Activated B cell treated with CpG ODN at 0.5 μM for 24 hours (primary cell): ENCODE measurements around the gene ATG101. TPM values are rescaled to one million over a fixed set of nuclear protein-coding genes. Genes with fewer than 3 reads are reported as not detected.
A peak's percentile ranks its signal among the peaks of the same experiment; 100 is the strongest.

ENCODE experiments used
- ATAC-seq: fragments of 200-7000 bp; cut with Tn5 transposase; one replicate; pipeline ENCODE4 v1.10.0; 2021; ENCODE audit warnings: low read depth, mild to moderate bottlenecking, moderate library complexity
- CTCF ChIA-PET: fragments of 350-600 bp; sonication (Branson Sonifier 250); formaldehyde crosslinking; loops from one replicate; lab custom pipeline; 2021; ENCODE audit warnings: antibody characterized with exemption; lab: Charles Lee
- POLR2A ChIA-PET: fragments of 350-600 bp; sonication (Branson Sonifier 250); formaldehyde crosslinking; loops from one replicate; lab custom pipeline; 2021; ENCODE audit warnings: antibody characterized with exemption; lab: Charles Lee
- DNase-seq: peaks from one replicate; pipeline ENCODE4 v3.0.0; 2022
- H3K27ac Mint-ChIP-seq: one replicate; pipeline ENCODE4 v1.8.0; 2020; ENCODE audit warnings: mixed read lengths
- H3K27me3 Mint-ChIP-seq: one replicate; pipeline ENCODE4 v1.8.0; 2021; ENCODE audit warnings: mixed read lengths
- H3K36me3 Mint-ChIP-seq: one replicate; pipeline ENCODE4 v1.8.0; 2021; ENCODE audit warnings: low read depth, mixed read lengths
- H3K4me1 Mint-ChIP-seq: one replicate; pipeline ENCODE4 v1.8.0; 2021; ENCODE audit warnings: mixed read lengths
- H3K4me3 Mint-ChIP-seq: one replicate; pipeline ENCODE4 v1.8.0; 2020; ENCODE audit warnings: mild to moderate bottlenecking, mixed read lengths
- H3K9me3 Mint-ChIP-seq: one replicate; pipeline ENCODE4 v1.8.0; 2020; ENCODE audit warnings: mixed read lengths
- intact Hi-C: fragments of 100-400 bp; cut with micrococcal nuclease; formaldehyde crosslinking; loops from one replicate; pipeline ENCODE4 v1.15.1; 2024
- total RNA-seq: library from RNA; stranded (reverse); gene quantifications from 2 replicates; pipeline ENCODE4 v1.2.3, GENCODE V29; 2022
- TF ChIP-seq, protein P1 (sequence below): fragments of 200-600 bp; IDR thresholded peaks from one replicate; pipeline ENCODE4 v1.8.0; 2022; ENCODE audit warnings: antibody characterized with exemption, mild to moderate bottlenecking

ATG101 gene
- total RNA-seq, 1 donor from 2014 or later, result 25.6 TPM

DNA sequence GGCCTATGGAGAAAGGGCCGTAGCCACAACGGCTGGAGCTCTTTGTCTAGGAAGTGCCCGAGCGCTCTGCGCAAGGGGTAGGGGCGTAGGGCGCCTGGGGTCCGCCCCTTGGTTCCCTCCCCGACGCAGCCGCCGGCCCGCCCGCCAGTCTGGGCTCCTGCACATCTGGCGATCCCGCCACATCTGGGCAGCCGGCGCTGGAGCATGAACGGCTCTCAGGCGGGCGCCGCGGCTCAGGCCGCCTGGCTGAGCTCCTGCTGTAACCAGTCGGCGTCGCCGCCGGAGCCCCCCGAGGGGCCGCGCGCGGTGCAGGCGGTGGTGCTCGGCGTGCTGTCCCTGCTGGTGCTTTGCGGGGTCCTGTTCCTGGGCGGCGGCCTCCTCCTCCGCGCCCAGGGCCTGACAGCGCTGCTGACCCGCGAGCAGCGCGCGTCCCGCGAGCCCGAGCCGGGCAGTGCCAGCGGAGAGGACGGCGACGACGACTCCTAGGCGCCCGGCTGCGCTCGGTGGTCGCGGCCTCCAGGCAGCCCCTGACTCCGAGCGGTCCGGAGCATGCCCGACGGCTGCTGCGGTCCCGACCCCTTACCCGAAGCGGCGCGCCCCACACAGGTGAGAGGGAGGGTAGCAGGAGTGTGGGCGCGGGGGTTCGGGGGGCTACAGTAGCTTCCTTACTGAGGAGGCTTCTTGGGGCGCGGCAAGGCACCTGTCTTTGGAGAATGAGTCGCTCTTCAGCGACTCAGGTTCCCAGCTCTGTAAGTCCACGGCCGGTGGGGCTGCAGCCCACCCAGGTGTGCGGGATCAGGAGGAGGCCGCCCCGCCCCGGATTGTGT lies 10.0 kb downstream of the ATG101 start, which contains the start of gene SMIM41:
Gene SMIM41, plus strand, starts transcription at position 129 of the 827 bp plus-strand sequence. Its CDS starts 76 bp downstream, at position 205.
- no peaks in the 10 kb centered on the region for H3K27me3 Mint-ChIP-seq
- H3K4me1 Mint-ChIP-seq, result peaks cover 43% of the 10 kb centered on the region
- CTCF ChIA-PET, result interaction anchor here (12.3 kb wide), 1 partner anchor 56 kb away, joined by 342 read pairs; no protein-coding TSS in a partner anchor
- POLR2A ChIA-PET, result interaction anchor here (3.7 to 4.0 kb wide), 2 partner anchors 10 to 29 kb away, joined by 18 to 24 read pairs; partner anchors contain the start of genes ATG101 and NR4A1
- DNase-seq, result no peak
- no peak within 1 kb of the TSS for H3K27ac Mint-ChIP-seq
- H3K36me3 Mint-ChIP-seq, result peaks cover 37% of the 10 kb centered on the region
- TF ChIP-seq, protein P1, sequence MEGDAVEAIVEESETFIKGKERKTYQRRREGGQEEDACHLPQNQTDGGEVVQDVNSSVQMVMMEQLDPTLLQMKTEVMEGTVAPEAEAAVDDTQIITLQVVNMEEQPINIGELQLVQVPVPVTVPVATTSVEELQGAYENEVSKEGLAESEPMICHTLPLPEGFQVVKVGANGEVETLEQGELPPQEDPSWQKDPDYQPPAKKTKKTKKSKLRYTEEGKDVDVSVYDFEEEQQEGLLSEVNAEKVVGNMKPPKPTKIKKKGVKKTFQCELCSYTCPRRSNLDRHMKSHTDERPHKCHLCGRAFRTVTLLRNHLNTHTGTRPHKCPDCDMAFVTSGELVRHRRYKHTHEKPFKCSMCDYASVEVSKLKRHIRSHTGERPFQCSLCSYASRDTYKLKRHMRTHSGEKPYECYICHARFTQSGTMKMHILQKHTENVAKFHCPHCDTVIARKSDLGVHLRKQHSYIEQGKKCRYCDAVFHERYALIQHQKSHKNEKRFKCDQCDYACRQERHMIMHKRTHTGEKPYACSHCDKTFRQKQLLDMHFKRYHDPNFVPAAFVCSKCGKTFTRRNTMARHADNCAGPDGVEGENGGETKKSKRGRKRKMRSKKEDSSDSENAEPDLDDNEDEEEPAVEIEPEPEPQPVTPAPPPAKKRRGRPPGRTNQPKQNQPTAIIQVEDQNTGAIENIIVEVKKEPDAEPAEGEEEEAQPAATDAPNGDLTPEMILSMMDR, result no peak
- no peaks in the 10 kb centered on the region for H3K9me3 Mint-ChIP-seq
- intact Hi-C loops, result no loop called here
- no peak for ATAC-seq
- no peak within 1 kb of the TSS for H3K4me3 Mint-ChIP-seq

DNA sequence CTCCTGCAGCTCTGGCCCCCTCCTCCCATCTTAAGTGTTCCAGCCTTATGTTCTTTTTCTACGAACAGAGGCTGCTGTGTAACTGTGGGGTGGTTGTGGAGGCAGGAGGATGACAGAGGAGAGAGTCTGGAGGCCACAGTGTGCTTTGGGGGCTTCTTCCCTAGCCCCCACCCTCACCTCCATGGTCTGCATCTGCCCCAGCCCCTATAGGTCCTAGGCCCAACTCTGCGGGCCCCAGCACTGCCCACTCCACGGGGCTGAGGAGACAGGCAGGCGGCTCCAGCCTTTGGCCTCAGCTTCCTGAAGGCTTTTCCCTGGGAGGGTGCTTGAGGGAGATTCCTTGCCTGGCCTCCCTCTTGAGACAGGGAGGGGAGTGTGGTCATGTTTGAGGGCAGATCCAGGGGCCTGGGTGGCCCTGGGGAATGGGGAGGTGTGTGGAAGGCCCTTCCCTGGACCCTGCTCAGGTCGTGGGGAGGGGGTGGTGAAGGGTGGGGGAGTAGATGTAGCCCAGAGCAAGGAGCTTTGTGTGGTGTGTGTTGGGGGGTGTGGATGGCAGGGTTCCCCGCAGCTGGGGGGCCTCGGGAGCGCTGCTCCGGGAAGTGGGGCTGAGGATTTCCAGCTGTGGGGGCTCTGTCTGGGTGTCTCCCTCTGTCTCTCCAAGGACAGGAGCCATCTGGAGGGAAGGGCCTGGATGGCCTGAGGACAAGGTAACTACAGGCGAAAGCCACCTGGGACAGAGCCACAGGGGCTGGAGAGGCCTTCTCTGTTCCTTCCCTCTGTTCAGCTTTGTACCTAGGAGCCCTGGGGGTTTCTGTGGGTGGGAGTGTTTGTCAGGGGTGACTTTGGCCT lies 10.8 kb downstream of the ATG101 start:
- H3K27me3 Mint-ChIP-seq, result no peaks in the 10 kb centered on the region
- ATAC-seq, result no peak
- TF ChIP-seq, protein P1, result no peak
- peaks cover 29% of the 10 kb centered on the region for H3K36me3 Mint-ChIP-seq
- H3K4me1 Mint-ChIP-seq, result peaks cover 39% of the 10 kb centered on the region
- intact Hi-C loops, result loop anchor here (1.0 kb wide), 1 partner anchor 11 kb away; the partner anchor contains the start of gene ATG101
- H3K9me3 Mint-ChIP-seq, result no peaks in the 10 kb centered on the region
- POLR2A ChIA-PET, result interaction anchor here (1.0 to 4.0 kb wide), 10 partner anchors 11 to 74 kb away, joined by 3 to 24 read pairs (median 6); partner anchors contain the start of genes ATG101, NR4A1 and TAMALIN
- H3K27ac Mint-ChIP-seq, result peak overlapping the region; percentile 70
- DNase-seq, result no peak
- no peak overlapping the region for H3K4me3 Mint-ChIP-seq
- CTCF ChIA-PET, result interaction anchor here (1.2 to 12.3 kb wide), 9 partner anchors 9 to 87 kb away, joined by 5 to 342 read pairs (median 8); no protein-coding TSS in a partner anchor

GRCh38 chr12:52081263-52081733 lies 11.5 kb downstream of the ATG101 start:
- Mint-ChIP-seq H3K36me3 (peaks cover 23% of the 10 kb centered on the region), H3K27me3 (no peaks in the 10 kb centered on the region), H3K4me3 (peak overlapping the region; percentile 30), H3K9me3 (no peaks in the 10 kb centered on the region), H3K27ac (peak overlapping the region; percentile 70), H3K4me1 (peaks cover 39% of the 10 kb centered on the region)
- TF ChIP-seq, protein P1, result no peak
- intact Hi-C loops, result loop anchor here (1.0 kb wide), 1 partner anchor 12 kb away; the partner anchor contains the start of gene ATG101
- ATAC-seq, result peak; percentile 95
- ChIA-PET CTCF (interaction anchor here (1.1 to 12.3 kb wide), 11 partner anchors 9 to 88 kb away, joined by 4 to 342 read pairs (median 8); partner anchors contain the start of genes ATG101 and NR4A1), POLR2A (interaction anchor here (1.0 to 4.0 kb wide), 11 partner anchors 12 to 74 kb away, joined by 3 to 24 read pairs (median 5); partner anchors contain the start of genes ATG101, NR4A1 and TAMALIN)
- DNase-seq, result peak; percentile 66

DNA sequence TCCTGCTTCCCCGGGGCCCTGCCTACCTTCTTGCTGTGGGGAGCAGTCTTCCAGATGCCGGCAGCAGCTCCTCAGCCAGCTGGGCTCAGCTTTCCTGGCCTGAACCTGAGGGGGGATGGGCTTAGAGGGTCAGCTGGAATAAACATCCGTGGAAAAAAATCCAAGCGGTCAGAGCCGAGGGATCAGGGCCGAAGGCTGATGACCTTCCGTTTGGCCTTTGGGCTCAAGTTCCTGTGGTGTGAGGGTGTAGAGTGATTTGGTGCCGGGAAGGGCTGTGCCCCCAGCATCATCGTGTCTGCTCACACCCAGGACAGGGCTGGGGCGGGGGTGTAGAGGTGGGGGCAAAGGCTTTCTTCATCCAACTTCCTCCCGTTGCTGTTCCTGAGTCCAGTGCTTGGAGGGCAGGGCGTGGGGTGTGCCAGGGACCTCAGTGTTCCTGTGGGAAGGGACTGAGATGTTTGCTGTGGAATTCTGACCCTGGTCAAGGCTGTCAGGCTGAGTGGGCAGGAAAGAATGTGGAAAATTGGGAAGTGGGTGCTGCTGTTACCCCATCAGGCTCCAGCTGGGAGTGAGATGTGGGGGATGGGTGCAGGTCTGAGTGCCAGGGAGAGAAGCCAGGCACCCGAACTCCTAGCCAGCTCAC lies 12.4 kb downstream of the ATG101 start:
- DNase-seq, result no peak
- ATAC-seq, result no peak
- peak overlapping the region; percentile 50 for H3K27ac Mint-ChIP-seq
- no peaks in the 10 kb centered on the region for H3K9me3 Mint-ChIP-seq
- peaks cover 16% of the 10 kb centered on the region for H3K36me3 Mint-ChIP-seq
- peak overlapping the region; percentile 30 for H3K4me3 Mint-ChIP-seq
- H3K27me3 Mint-ChIP-seq, result peaks cover 4% of the 10 kb centered on the region
- H3K4me1 Mint-ChIP-seq, result peaks cover 39% of the 10 kb centered on the region
- intact Hi-C loops, result no loop called here
- ChIA-PET POLR2A (interaction anchor here (1.0 to 4.0 kb wide), 10 partner anchors 13 to 75 kb away, joined by 3 to 24 read pairs (median 6); partner anchors contain the start of genes ATG101, NR4A1 and TAMALIN), CTCF (interaction anchor here (0.8 to 12.3 kb wide), 16 partner anchors 10 to 111 kb away, joined by 3 to 342 read pairs (median 6); partner anchors contain the start of genes ATG101 and NR4A1)
- TF ChIP-seq, protein P1, result no peak
